NB4 (cell line): ENCODE results near the gene BRICD5.

Source experiments
- DNase-seq: peaks from one replicate; pipeline ENCODE4 v3.0.0; 2010; ENCODE audit warnings: low read depth
- H3K4me3 ChIP-seq: one replicate; pipeline ENCODE4 v1.5.1; 2011; ENCODE audit warnings: mild to moderate bottlenecking, low read depth, low read length, moderate library complexity
- CTCF ChIP-seq: IDR thresholded peaks from one replicate; pipeline ENCODE4 v1.5.1; 2012; ENCODE audit warnings: low read depth, low read length
- MAX ChIP-seq: IDR thresholded peaks from 2 replicates; pipeline ENCODE4 v1.6.1; 2011; ENCODE audit warnings: low read depth, low read length
- MYC ChIP-seq: IDR thresholded peaks from 2 replicates; pipeline ENCODE4 v1.6.1; 2011; ENCODE audit warnings: low read depth, low read length
- POLR2A ChIP-seq: IDR thresholded peaks from 2 replicates; pipeline ENCODE4 v1.6.1; 2011; ENCODE audit warnings: mild to moderate bottlenecking; ENCODE audit not compliant: insufficient read length; ENCODE audit errors: extremely low read depth

Gene BRICD5

GRCh38 chr16:2199095-2199494 lies 11.6 kb downstream of the BRICD5 start:
- H3K4me3 ChIP-seq, result no peak overlapping the region
- DNase-seq, result no peak
- no peak for TF ChIP-seq POLR2A
- TF ChIP-seq MYC, result no peak
- no peak for TF ChIP-seq CTCF
- TF ChIP-seq MAX, result no peak

- no peak for DNase-seq
- no peak overlapping the region for H3K4me3 ChIP-seq
- TF ChIP-seq POLR2A (no peak), MYC (no peak), MAX (no peak), CTCF (no peak)
Measured at GRCh38 chr16:2198283-2198682, 12.4 kb downstream of the BRICD5 start.

GRCh38 chr16:2197765-2198164 lies 12.9 kb downstream of the BRICD5 start:
- no peak for DNase-seq
- H3K4me3 ChIP-seq, result no peak overlapping the region
- no peak for TF ChIP-seq POLR2A
- TF ChIP-seq CTCF, result no peak

- TF ChIP-seq MAX (no peak), POLR2A (no peak), MYC (no peak), CTCF (no peak)
- DNase-seq, result no peak
- H3K4me3 ChIP-seq, result no peak overlapping the region
Measured at GRCh38 chr16:2196981-2197511, 13.6 kb downstream of the BRICD5 start.

GRCh38 chr16:2196162-2196980 lies 14.3 kb downstream of the BRICD5 start, which contains the start of gene CASKIN1:
CASKIN1 (minus strand) TSS chr16:2196605; CDS start chr16:2196432, 173 bp downstream.
- TF ChIP-seq MYC (no peak), CTCF (no peak), MAX (no peak), POLR2A (no peak)
- DNase-seq, result peak; percentile 55
- H3K4me3 ChIP-seq, result no peak within 1 kb of the TSS
